ENCODE data around the gene NOS1.

NOS1 gene

GRCh38 chr12:117333331-117333881 lies 28.0 kb downstream of the NOS1 start:
- no peaks in the 10 kb centered on the region for H3K36me3 ChIP-seq (ENCODE audit: insufficient read depth, low read length)
- no peaks in the 10 kb centered on the region for H3K4me1 ChIP-seq (ENCODE audit: insufficient read depth, low read length)

GRCh38 chr12:117331691-117332090 lies 29.7 kb downstream of the NOS1 start:
- Histone ChIP-seq H3K9me3 (ENCODE audit: control insufficient read depth, insufficient read depth, low read length) (no peaks in the 10 kb centered on the region), H3K9ac (ENCODE audit: low read depth, low read length) (no peak overlapping the region), H3K36me3 (ENCODE audit: insufficient read depth, low read length) (no peaks in the 10 kb centered on the region), H3K4me1 (ENCODE audit: insufficient read depth, low read length) (no peaks in the 10 kb centered on the region)

More at GRCh38 chr12:117333331-117333881, 28.0 kb downstream of the NOS1 start:
- no peaks in the 10 kb centered on the region for H3K9me3 ChIP-seq (ENCODE audit: control insufficient read depth, insufficient read depth, low read length)
- H3K9ac ChIP-seq (ENCODE audit: low read depth, low read length), result no peak overlapping the region

GRCh38 chr12:117330441-117331113 lies 30.8 kb downstream of the NOS1 start:
- Histone ChIP-seq H3K9ac (ENCODE audit: low read depth, low read length) (no peak overlapping the region), H3K36me3 (ENCODE audit: insufficient read depth, low read length) (no peaks in the 10 kb centered on the region), H3K9me3 (ENCODE audit: control insufficient read depth, insufficient read depth, low read length) (no peaks in the 10 kb centered on the region), H3K4me1 (ENCODE audit: insufficient read depth, low read length) (no peaks in the 10 kb centered on the region)

- Histone ChIP-seq H3K9me3 (ENCODE audit: control insufficient read depth, insufficient read depth, low read length) (no peaks in the 10 kb centered on the region), H3K36me3 (ENCODE audit: insufficient read depth, low read length) (no peaks in the 10 kb centered on the region), H3K9ac (ENCODE audit: low read depth, low read length) (no peak overlapping the region), H3K4me1 (ENCODE audit: insufficient read depth, low read length) (no peaks in the 10 kb centered on the region)
These were observed 31.7 kb downstream of the NOS1 start for GRCh38 chr12:117329756-117330155.

- H3K9me3 ChIP-seq (ENCODE audit: control insufficient read depth, insufficient read depth, low read length), result no peaks in the 10 kb centered on the region
- no peaks in the 10 kb centered on the region for H3K4me1 ChIP-seq (ENCODE audit: insufficient read depth, low read length)
- H3K9ac ChIP-seq (ENCODE audit: low read depth, low read length), result no peak overlapping the region
These were observed 32.8 kb downstream of the NOS1 start for GRCh38 chr12:117328556-117329100.

GRCh38 chr12:117322428-117322827 lies 39.0 kb downstream of the NOS1 start:
- Histone ChIP-seq H3K9ac (ENCODE audit: low read depth, low read length) (no peak overlapping the region), H3K36me3 (ENCODE audit: insufficient read depth, low read length) (no peaks in the 10 kb centered on the region), H3K9me3 (ENCODE audit: control insufficient read depth, insufficient read depth, low read length) (no peaks in the 10 kb centered on the region), H3K4me1 (ENCODE audit: insufficient read depth, low read length) (no peaks in the 10 kb centered on the region)

More at GRCh38 chr12:117328556-117329100, 32.8 kb downstream of the NOS1 start:
- H3K36me3 ChIP-seq (ENCODE audit: insufficient read depth, low read length), result no peaks in the 10 kb centered on the region

GRCh38 chr12:117321572-117321971 lies 39.9 kb downstream of the NOS1 start:
- no peaks in the 10 kb centered on the region for H3K9me3 ChIP-seq (ENCODE audit: control insufficient read depth, insufficient read depth, low read length)
- H3K36me3 ChIP-seq (ENCODE audit: insufficient read depth, low read length), result no peaks in the 10 kb centered on the region
- H3K9ac ChIP-seq (ENCODE audit: low read depth, low read length), result no peak overlapping the region
- no peaks in the 10 kb centered on the region for H3K4me1 ChIP-seq (ENCODE audit: insufficient read depth, low read length)

- Histone ChIP-seq H3K4me1 (ENCODE audit: insufficient read depth, low read length) (no peaks in the 10 kb centered on the region), H3K9me3 (ENCODE audit: control insufficient read depth, insufficient read depth, low read length) (no peaks in the 10 kb centered on the region), H3K9ac (ENCODE audit: low read depth, low read length) (no peak overlapping the region), H3K36me3 (ENCODE audit: insufficient read depth, low read length) (no peaks in the 10 kb centered on the region)
These were observed 42.8 kb downstream of the NOS1 start for GRCh38 chr12:117318591-117318990.

- no peak overlapping the region for H3K9ac ChIP-seq (ENCODE audit: low read depth, low read length)
- H3K9me3 ChIP-seq (ENCODE audit: control insufficient read depth, insufficient read depth, low read length), result no peaks in the 10 kb centered on the region
- H3K36me3 ChIP-seq (ENCODE audit: insufficient read depth, low read length), result no peaks in the 10 kb centered on the region
- no peaks in the 10 kb centered on the region for H3K4me1 ChIP-seq (ENCODE audit: insufficient read depth, low read length)
These were observed 45.1 kb downstream of the NOS1 start for GRCh38 chr12:117316336-117316735.

- H3K36me3 ChIP-seq (ENCODE audit: insufficient read depth, low read length), result no peaks in the 10 kb centered on the region
- H3K4me1 ChIP-seq (ENCODE audit: insufficient read depth, low read length), result no peaks in the 10 kb centered on the region
- no peaks in the 10 kb centered on the region for H3K9me3 ChIP-seq (ENCODE audit: control insufficient read depth, insufficient read depth, low read length)
- no peak overlapping the region for H3K9ac ChIP-seq (ENCODE audit: low read depth, low read length)
These were observed 47.5 kb downstream of the NOS1 start for GRCh38 chr12:117313926-117314325.

GRCh38 chr12:117312770-117313169 lies 48.7 kb downstream of the NOS1 start:
- Histone ChIP-seq H3K4me1 (ENCODE audit: insufficient read depth, low read length) (no peaks in the 10 kb centered on the region), H3K9ac (ENCODE audit: low read depth, low read length) (no peak overlapping the region), H3K9me3 (ENCODE audit: control insufficient read depth, insufficient read depth, low read length) (no peaks in the 10 kb centered on the region), H3K36me3 (ENCODE audit: insufficient read depth, low read length) (no peaks in the 10 kb centered on the region)

- no peaks in the 10 kb centered on the region for H3K9me3 ChIP-seq (ENCODE audit: control insufficient read depth, insufficient read depth, low read length)
- no peaks in the 10 kb centered on the region for H3K4me1 ChIP-seq (ENCODE audit: insufficient read depth, low read length)
- H3K9ac ChIP-seq (ENCODE audit: low read depth, low read length), result no peak overlapping the region
- no peaks in the 10 kb centered on the region for H3K36me3 ChIP-seq (ENCODE audit: insufficient read depth, low read length)
These were observed 52.0 kb downstream of the NOS1 start for GRCh38 chr12:117309276-117309925.

GRCh38 chr12:117300174-117300573 lies 61.3 kb downstream of the NOS1 start:
- no peaks in the 10 kb centered on the region for H3K9me3 ChIP-seq (ENCODE audit: control insufficient read depth, insufficient read depth, low read length)
- H3K9ac ChIP-seq (ENCODE audit: low read depth, low read length), result no peak overlapping the region
- no peaks in the 10 kb centered on the region for H3K4me1 ChIP-seq (ENCODE audit: insufficient read depth, low read length)
- H3K36me3 ChIP-seq (ENCODE audit: insufficient read depth, low read length), result no peaks in the 10 kb centered on the region

GRCh38 chr12:117298648-117299225 lies 62.7 kb downstream of the NOS1 start:
- no peak overlapping the region for H3K9ac ChIP-seq (ENCODE audit: low read depth, low read length)

More at GRCh38 chr12:117298648-117299225, 62.7 kb downstream of the NOS1 start:
- H3K36me3 ChIP-seq (ENCODE audit: insufficient read depth, low read length), result no peaks in the 10 kb centered on the region
- no peaks in the 10 kb centered on the region for H3K9me3 ChIP-seq (ENCODE audit: control insufficient read depth, insufficient read depth, low read length)
- H3K4me1 ChIP-seq (ENCODE audit: insufficient read depth, low read length), result no peaks in the 10 kb centered on the region

Measured in ES-I3 (cell line).